Gastroesophageal sphincter (tissue), 4 donors: ENCODE measurements around the gene SLC9A8. TPM values are rescaled to one million over a fixed set of nuclear protein-coding genes. Genes with fewer than 3 reads are reported as not detected.
"Not testable (repeated sequence)": the region's sequence is repeated elsewhere in the genome, so short reads cannot be mapped to it uniquely, and the experiment has no call there.

Experiments
- ATAC-seq: fragments of 150-250 bp; one replicate; pipeline ENCODE4 v1.9.1; 2016; ENCODE audit warnings: mild to moderate bottlenecking, moderate library complexity
- H3K27ac ChIP-seq, 4 donors: fragments of 200-600 bp; sonication (generic) in 3 of 4; 1 replicate in 3 of 4; 2 replicates in 1 of 4; pipeline ENCODE4 v1.5.1; 2016 to 2019
- H3K27me3 ChIP-seq: fragments of 200-600 bp; sonication (generic); one replicate; pipeline ENCODE4 v1.5.1; 2019
- H3K36me3 ChIP-seq, 2 donors: fragments of 200-600 bp; sonication (generic); one replicate each; pipeline ENCODE4 v1.5.1; 2019; ENCODE audit warnings: control low read depth in 1 of 2
- H3K4me1 ChIP-seq, 3 donors: fragments of 200-600 bp; sonication (generic); 1 replicate in 2 of 3; 2 replicates in 1 of 3; pipeline ENCODE4 v1.5.1; 2016 to 2019; ENCODE audit warnings: control low read depth in 2 of 3
- H3K4me3 ChIP-seq, 2 donors: fragments of 200-600 bp; sonication (generic); one replicate each; pipeline ENCODE4 v1.5.1; 2019; ENCODE audit warnings: mild to moderate bottlenecking in 1 of 2, moderate library complexity in 1 of 2
- H3K9me3 ChIP-seq, 3 donors: fragments of 200-600 bp; sonication (generic); one replicate each; pipeline ENCODE4 v1.5.1; 2017 to 2019; ENCODE audit warnings: control low read depth in 2 of 3
- EP300 ChIP-seq: sonication (generic); formaldehyde crosslinking; IDR thresholded peaks from one replicate; pipeline ENCODE4 v1.6.1; 2017; ENCODE audit warnings: antibody characterized with exemption, mild to moderate bottlenecking
- POLR2A ChIP-seq, 2 donors: fragments of 450-650 bp; IDR thresholded peaks; one replicate each; pipeline ENCODE4 v1.6.1; 2017; ENCODE audit warnings: antibody characterized with exemption in 2 of 2, mild to moderate bottlenecking in 2 of 2, moderate library complexity in 1 of 2
- POLR2AphosphoS5 ChIP-seq: sonication (generic); formaldehyde crosslinking; IDR thresholded peaks from one replicate; pipeline ENCODE4 v1.6.1; 2017; ENCODE audit warnings: antibody characterized with exemption
- WGBS, 2 donors: methylation state at CpG; one replicate each; pipeline ENCODE4 v1.1.5; 2018; ENCODE audit warnings: low coverage in 1 of 2; 5-methylcytosine and 5-hydroxymethylcytosine counted together
- total RNA-seq, 4 donors: library from RNA; depleted of rRNA; stranded (reverse); fragments of >200 nt; gene quantifications; one replicate each; pipeline ENCODE4 v1.1.0, GENCODE V29; 2016
- TF ChIP-seq, protein P1 (sequence below), 4 experiments: fragments of 200-600 bp in 2 of 4; fragments of 450-650 bp in 2 of 4; sonication (generic) in 1 of 4; IDR thresholded peaks; one replicate each; pipeline ENCODE4 v1.5.1; 2017 to 2019; ENCODE audit warnings: antibody characterized with exemption in 4 of 4, mild to moderate bottlenecking in 2 of 4, moderate library complexity in 2 of 4

The SLC9A8 gene
- total RNA-seq, 4 donors from 2014 or later: 4.7 to 9.3 (median 7.5) TPM

DNA sequence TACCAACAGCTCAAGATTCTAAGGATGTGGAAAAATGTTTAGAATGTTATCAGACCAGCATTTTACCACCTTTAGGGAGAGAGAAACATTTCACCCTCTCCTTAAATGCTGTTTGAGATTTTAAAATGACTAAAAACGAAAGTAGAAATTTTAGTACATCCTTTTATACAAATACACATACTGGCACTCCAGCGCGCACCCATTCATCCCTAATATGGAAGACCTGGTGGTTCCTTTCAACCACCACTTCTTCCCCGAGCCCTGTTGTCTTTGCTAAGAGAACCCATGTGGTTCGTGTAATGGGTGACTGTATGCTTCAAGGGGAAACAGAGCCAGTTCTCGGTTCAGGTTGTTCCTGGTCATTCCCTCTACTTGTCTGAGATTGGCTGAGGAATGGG lies 81.4 kb downstream of the SLC9A8 start:
- Histone ChIP-seq H3K27me3 (no peaks in the 10 kb centered on the region), H3K4me1 (peaks cover 0 to 43% (median 0%) of the 10 kb centered on the region in 3 donors), H3K27ac (no peak overlapping the region), H3K36me3 (peaks cover 0 to 10% of the 10 kb centered on the region in 2 donors), H3K4me3 (no peak overlapping the region), H3K9me3 (no peaks in the 10 kb centered on the region)
- TF ChIP-seq POLR2AphosphoS5: no peak
- no peak for TF ChIP-seq POLR2A (IDR thresholded peaks at IDR 0.05)
- TF ChIP-seq, protein P1, sequence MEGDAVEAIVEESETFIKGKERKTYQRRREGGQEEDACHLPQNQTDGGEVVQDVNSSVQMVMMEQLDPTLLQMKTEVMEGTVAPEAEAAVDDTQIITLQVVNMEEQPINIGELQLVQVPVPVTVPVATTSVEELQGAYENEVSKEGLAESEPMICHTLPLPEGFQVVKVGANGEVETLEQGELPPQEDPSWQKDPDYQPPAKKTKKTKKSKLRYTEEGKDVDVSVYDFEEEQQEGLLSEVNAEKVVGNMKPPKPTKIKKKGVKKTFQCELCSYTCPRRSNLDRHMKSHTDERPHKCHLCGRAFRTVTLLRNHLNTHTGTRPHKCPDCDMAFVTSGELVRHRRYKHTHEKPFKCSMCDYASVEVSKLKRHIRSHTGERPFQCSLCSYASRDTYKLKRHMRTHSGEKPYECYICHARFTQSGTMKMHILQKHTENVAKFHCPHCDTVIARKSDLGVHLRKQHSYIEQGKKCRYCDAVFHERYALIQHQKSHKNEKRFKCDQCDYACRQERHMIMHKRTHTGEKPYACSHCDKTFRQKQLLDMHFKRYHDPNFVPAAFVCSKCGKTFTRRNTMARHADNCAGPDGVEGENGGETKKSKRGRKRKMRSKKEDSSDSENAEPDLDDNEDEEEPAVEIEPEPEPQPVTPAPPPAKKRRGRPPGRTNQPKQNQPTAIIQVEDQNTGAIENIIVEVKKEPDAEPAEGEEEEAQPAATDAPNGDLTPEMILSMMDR (IDR thresholded peaks at IDR 0.05): no peak
- no peak for TF ChIP-seq EP300
- WGBS, 2 donors: 39 to 74% methylated on average over 4 of the region's 6 CpGs
- ATAC-seq: no peak

DNA sequence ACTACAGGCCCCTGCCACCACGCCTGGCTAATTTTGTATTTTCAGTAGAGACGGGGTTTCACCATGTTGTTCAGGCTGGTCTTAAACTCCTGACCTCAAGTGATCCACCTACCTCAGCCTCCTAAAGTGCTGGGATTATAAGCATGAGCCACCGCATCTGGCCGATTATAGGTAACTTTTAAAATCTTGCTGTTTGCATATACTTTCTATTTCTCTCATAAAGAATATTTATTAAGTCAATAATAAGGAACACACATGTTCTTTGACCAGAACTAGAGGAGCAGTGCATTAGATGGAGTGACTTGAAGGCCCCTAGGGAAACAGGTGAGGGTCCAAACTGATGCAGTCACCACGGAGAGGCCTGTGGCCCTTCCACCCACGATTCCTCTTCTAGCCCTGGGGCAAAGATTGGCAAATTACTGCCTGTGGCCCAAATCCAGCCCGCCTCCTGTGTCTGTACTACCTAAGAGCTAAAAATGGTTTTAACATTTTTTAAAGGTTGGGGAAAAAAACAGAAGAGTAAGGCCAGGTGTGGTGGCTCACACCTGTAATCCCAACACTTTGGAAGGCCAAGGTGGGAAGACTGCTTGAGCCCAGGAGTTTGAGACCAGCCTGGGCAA lies 83.0 kb downstream of the SLC9A8 start:
- H3K27me3 ChIP-seq, H3K4me3 ChIP-seq, H3K9me3 ChIP-seq, H3K36me3 ChIP-seq, H3K27ac ChIP-seq, ATAC-seq: not testable (repeated sequence)
- WGBS, 2 donors: 83 to 85% methylated on average over 3 to 7 of the region's 7 CpGs
- peaks cover 0 to 28% (median 0%) of the 10 kb centered on the region in 3 donors for H3K4me1 ChIP-seq

DNA sequence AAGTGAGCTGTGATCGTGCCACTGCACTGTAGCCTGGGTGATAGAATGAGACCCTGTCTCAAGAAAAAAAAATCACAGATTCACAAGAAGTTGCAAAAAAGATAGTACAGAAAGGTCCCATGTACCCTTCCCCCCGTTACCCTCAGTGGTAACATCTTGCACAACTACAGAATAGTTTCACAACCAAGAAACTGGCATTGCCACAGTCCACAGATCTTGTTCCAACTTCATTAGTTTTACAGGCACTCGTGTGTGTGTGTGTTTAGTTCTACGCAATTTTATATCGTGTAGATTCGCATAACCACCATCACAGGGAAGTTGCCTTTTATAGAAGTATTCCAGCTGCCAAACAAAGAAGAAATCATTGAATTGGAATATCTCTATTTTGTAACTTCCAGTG lies 83.6 kb downstream of the SLC9A8 start:
- H3K27ac ChIP-seq: no peak overlapping the region
- no peak for TF ChIP-seq POLR2A (IDR thresholded peaks at IDR 0.05)
- TF ChIP-seq EP300: no peak
- TF ChIP-seq, protein P1 (IDR thresholded peaks at IDR 0.05): no peak
- TF ChIP-seq POLR2AphosphoS5: no peak

DNA sequence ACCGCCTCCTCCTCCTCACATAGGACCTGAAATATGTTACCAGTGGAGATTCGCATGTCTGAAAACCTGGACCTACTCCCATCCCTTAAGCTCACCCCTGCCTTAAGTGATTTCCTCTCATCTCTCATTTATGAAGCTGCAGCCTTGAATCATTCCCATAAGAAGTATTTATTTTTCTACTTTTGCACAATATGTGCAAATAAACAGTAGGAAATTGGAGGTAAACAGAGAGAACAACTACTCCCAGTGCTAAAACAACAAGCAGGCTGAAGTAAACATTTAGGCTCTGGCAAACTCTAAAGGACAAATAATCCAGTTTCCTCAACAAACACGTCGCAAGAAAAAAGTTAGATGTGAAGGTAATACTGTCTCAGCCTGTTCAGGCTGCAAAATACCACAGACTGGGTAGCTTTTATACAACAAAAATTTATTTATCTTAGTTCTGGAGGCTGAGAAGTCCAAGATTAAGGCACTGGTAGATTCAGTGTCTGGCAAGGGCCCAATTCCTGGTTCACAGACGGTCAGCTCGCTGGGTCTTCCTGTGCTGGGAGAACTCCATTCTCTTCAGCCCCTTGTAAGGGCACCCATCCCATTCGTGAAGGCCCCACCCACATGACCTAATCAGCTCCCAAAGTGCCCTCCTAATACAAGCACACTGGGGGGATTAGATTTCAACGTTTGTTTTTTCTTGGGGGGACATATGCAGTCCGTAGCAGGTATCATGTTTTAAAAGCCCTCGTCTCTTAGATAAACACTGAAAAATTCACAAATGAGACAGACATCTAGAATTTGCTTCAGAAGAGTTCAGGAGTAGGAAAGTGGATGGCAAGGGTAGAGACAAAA lies 87.1 kb downstream of the SLC9A8 start:
- no peak overlapping the region for H3K27ac ChIP-seq
- WGBS, 2 donors: 53 to 62% methylated on average over 8 to 10 of the region's 10 CpGs
- no peaks in the 10 kb centered on the region for H3K27me3 ChIP-seq
- no peaks in the 10 kb centered on the region for H3K9me3 ChIP-seq
- no peaks in the 10 kb centered on the region for H3K4me1 ChIP-seq
- no peak for ATAC-seq
- TF ChIP-seq POLR2AphosphoS5: no peak
- H3K4me3 ChIP-seq: no peak overlapping the region
- H3K36me3 ChIP-seq: peaks cover 0 to 24% of the 10 kb centered on the region in 2 donors

More for the DNA sequence above, 83.6 kb downstream of the SLC9A8 start:
- Histone ChIP-seq H3K27me3 (no peaks in the 10 kb centered on the region), H3K9me3 (no peaks in the 10 kb centered on the region), H3K36me3 (no peaks in the 10 kb centered on the region), H3K4me3 (no peak overlapping the region), H3K4me1 (peaks cover 0 to 22% (median 0%) of the 10 kb centered on the region in 3 donors)
- ATAC-seq: no peak
- WGBS, 2 donors: 79 to 85% methylated on average over 4 to 6 of the region's 6 CpGs

DNA sequence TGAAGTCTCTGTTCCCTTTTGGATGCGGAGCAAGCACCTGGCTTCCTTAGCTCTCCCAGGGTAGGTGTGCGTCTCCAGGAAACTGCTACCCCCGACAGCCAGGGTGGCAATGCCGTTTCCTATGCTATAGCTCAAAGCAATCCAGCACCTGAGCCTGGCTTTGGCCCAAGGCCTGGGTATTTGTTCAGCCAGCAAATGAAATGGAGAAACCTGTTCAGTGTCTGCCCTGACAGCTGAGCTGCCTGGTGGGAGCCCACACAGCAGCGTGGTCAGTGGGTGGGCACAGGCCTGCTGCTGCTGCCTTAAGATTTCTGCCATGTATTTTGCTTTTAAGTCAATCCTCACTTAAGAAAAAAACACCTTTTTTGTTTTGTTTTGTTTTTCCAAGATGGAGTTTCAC lies 89.0 kb downstream of the SLC9A8 start:
- no peak for ATAC-seq
- TF ChIP-seq POLR2AphosphoS5: no peak
- TF ChIP-seq EP300: no peak
- no peak for TF ChIP-seq POLR2A (IDR thresholded peaks at IDR 0.05)
- TF ChIP-seq, protein P1 (IDR thresholded peaks at IDR 0.05): no peak
- no peaks in the 10 kb centered on the region for H3K9me3 ChIP-seq
- no peaks in the 10 kb centered on the region for H3K4me1 ChIP-seq
- H3K36me3 ChIP-seq: peaks cover 0 to 42% of the 10 kb centered on the region in 2 donors
- 71% methylated on average over 1 of the region's 5 CpGs; no CpG with 5 or more reads in 1 of the 2 donors for WGBS, 2 donors
- H3K27me3 ChIP-seq: no peaks in the 10 kb centered on the region
- H3K4me3 ChIP-seq: no peak overlapping the region
- H3K27ac ChIP-seq: no peak overlapping the region
